H1 (cell line): ENCODE measurements around the gene AGPAT3. TPM values are rescaled to one million over a fixed set of nuclear protein-coding genes. Genes with fewer than 3 reads are reported as not detected.

Experiments
- CTCF ChIA-PET: fragments of 300-600 bp; sonication (Branson Sonifier 250); formaldehyde crosslinking; loops from one replicate; lab custom pipeline; 2021; ENCODE audit not compliant: partially characterized antibody; lab: Charles Lee
- POLR2A ChIA-PET: fragments of 300-600 bp; sonication (Branson Sonifier 250); formaldehyde crosslinking; loops from one replicate; lab custom pipeline; 2021; ENCODE audit warnings: inconsistent platforms; ENCODE audit not compliant: partially characterized antibody; lab: Charles Lee
- DNase-seq, 2 experiments: peaks; one replicate each; pipeline versions ENCODE4 v3.0.0 to v3.0.0-alpha.2; 2010 to 2022; ENCODE audit warnings: low spot score in 2 of 2, low read depth in 1 of 2, mixed read lengths in 1 of 2
- FAIRE-seq: peaks from 2 replicates; lab custom pipeline; 2011; peaks lifted over from hg19 to GRCh38; lab: Jason Lieb, UNC
- H2AFZ ChIP-seq: 2 replicates; pipeline ENCODE4 v1.8.1; 2012; ENCODE audit warnings: low read length, inconsistent platforms
- H2AK5ac ChIP-seq: 2 replicates; pipeline ENCODE4 v1.6.1; 2013; ENCODE audit warnings: low read depth, low read length
- H2BK120ac ChIP-seq: replicated peaks from 2 replicates; pipeline ENCODE3; 2013; ENCODE audit warnings: low read depth, low read length, inconsistent platforms
- H2BK12ac ChIP-seq: 2 replicates; pipeline ENCODE4 v1.6.1; 2013; ENCODE audit warnings: low read depth, low read length
- H2BK15ac ChIP-seq: 2 replicates; pipeline ENCODE4 v1.6.1; 2013; ENCODE audit warnings: low read length
- H2BK20ac ChIP-seq: 2 replicates; pipeline ENCODE4 v1.6.1; 2013; ENCODE audit warnings: low read length
- H2BK5ac ChIP-seq: 2 replicates; pipeline ENCODE4 v1.6.1; 2013; ENCODE audit warnings: low read depth, low read length
- H3K14ac ChIP-seq: 2 replicates; pipeline ENCODE4 v1.6.1; 2013; ENCODE audit warnings: inconsistent platforms; ENCODE audit not compliant: insufficient read length
- H3K18ac ChIP-seq: 2 replicates; pipeline ENCODE4 v1.6.1; 2013; ENCODE audit warnings: low read length; ENCODE audit errors: extremely low read depth
- H3K23ac ChIP-seq: 2 replicates; pipeline ENCODE4 v1.6.1; 2013; ENCODE audit warnings: inconsistent platforms; ENCODE audit not compliant: insufficient read length
- H3K23me2 ChIP-seq: 2 replicates; pipeline ENCODE4 v1.6.1; 2013; ENCODE audit warnings: low read depth, low read length
- H3K27ac ChIP-seq: 2 replicates; pipeline ENCODE4 v1.6.1; 2011; ENCODE audit warnings: low read depth, low read length, inconsistent platforms
- H3K27me3 ChIP-seq, 4 experiments: replicated peaks in 1 of 4; 1 replicate in 1 of 4; 2 replicates in 3 of 4; pipeline versions ENCODE4 v1.6.1 to v1.8.1; 2011 to 2013; ENCODE audit warnings: low read length in 3 of 4, mild to moderate bottlenecking in 3 of 4, inconsistent platforms in 2 of 4, mixed read lengths in 2 of 4, moderate library complexity in 1 of 4; ENCODE audit not compliant: control insufficient read depth in 3 of 4, insufficient read depth in 3 of 4; ENCODE audit errors: extremely low read depth in 1 of 4
- H3K36me3 ChIP-seq, 4 experiments: 2 replicates each; pipeline versions ENCODE4 v1.6.1 to v1.8.1; 2011 to 2013; ENCODE audit warnings: mild to moderate bottlenecking in 4 of 4, low read length in 3 of 4, moderate library complexity in 2 of 4, control low read depth in 1 of 4, inconsistent platforms in 1 of 4; ENCODE audit not compliant: insufficient read depth in 4 of 4, control insufficient read depth in 2 of 4
- H3K4ac ChIP-seq: replicated peaks from 2 replicates; pipeline ENCODE3; 2013; ENCODE audit warnings: low read length, low read depth, mixed read lengths, inconsistent platforms; ENCODE audit not compliant: insufficient read length
- H3K4me1 ChIP-seq, 4 experiments: replicated peaks in 1 of 4; 1 replicate in 1 of 4; 2 replicates in 3 of 4; pipeline versions ENCODE4 v1.6.1 to v1.8.1; 2011 to 2013; ENCODE audit warnings: low read length in 3 of 4, inconsistent platforms in 2 of 4, mixed read lengths in 1 of 4; ENCODE audit not compliant: insufficient read depth in 4 of 4, control insufficient read depth in 3 of 4
- H3K4me2 ChIP-seq, 2 experiments: 2 replicates each; pipeline versions ENCODE4 v1.6.1 to v1.8.1; 2011 to 2013; ENCODE audit warnings: low read depth in 2 of 2, low read length in 2 of 2, control low read depth in 1 of 2, inconsistent platforms in 1 of 2, mild to moderate bottlenecking in 1 of 2; ENCODE audit not compliant: insufficient read depth in 1 of 2
- H3K4me3 ChIP-seq, 4 experiments: fragments of 200-600, 300-600 bp in 1 of 4; sonication (generic), shearing (Covaris generic), sonication (Bioruptor Twin) in 1 of 4; 2 replicates each; pipeline versions ENCODE4 v1.5.1 to v1.8.1; 2011 to 2016; ENCODE audit warnings: low read length in 4 of 4, low read depth in 3 of 4, control low read depth in 2 of 4, inconsistent platforms in 2 of 4, mild to moderate bottlenecking in 2 of 4, mixed read lengths in 1 of 4, moderate library complexity in 1 of 4; ENCODE audit not compliant: insufficient read depth in 2 of 4; ENCODE audit errors: extremely low read depth in 1 of 4
- H3K56ac ChIP-seq: replicated peaks from 2 replicates; pipeline ENCODE3; 2013; ENCODE audit warnings: low read depth, mild to moderate bottlenecking, mixed read lengths, low read length, inconsistent platforms; ENCODE audit not compliant: insufficient read length
- H3K79me1 ChIP-seq: 2 replicates; pipeline ENCODE4 v1.6.1; 2013; ENCODE audit warnings: low read depth, low read length, control low read depth
- H3K79me2 ChIP-seq, 2 experiments: 2 replicates each; pipeline versions ENCODE4 v1.6.1 to v1.8.1; 2012 to 2013; ENCODE audit warnings: low read length in 2 of 2, mild to moderate bottlenecking in 2 of 2, inconsistent platforms in 1 of 2; ENCODE audit not compliant: insufficient read depth in 2 of 2, control insufficient read depth in 1 of 2
- H3K9ac ChIP-seq, 4 experiments: replicated peaks in 1 of 4; 1 replicate in 1 of 4; 2 replicates in 3 of 4; pipeline versions ENCODE4 v1.6.1 to v1.8.1; 2011 to 2013; ENCODE audit warnings: low read depth in 3 of 4, low read length in 3 of 4, control low read depth in 2 of 4, mild to moderate bottlenecking in 2 of 4, moderate library complexity in 2 of 4, inconsistent platforms in 1 of 4; ENCODE audit errors: extremely low read depth in 1 of 4
- H3K9me3 ChIP-seq, 2 experiments: 2 replicates each; pipeline versions ENCODE4 v1.6.1 to v1.8.1; 2012 to 2013; ENCODE audit warnings: mild to moderate bottlenecking in 2 of 2, moderate library complexity in 2 of 2, control low read depth in 1 of 2, inconsistent platforms in 1 of 2, low read depth in 1 of 2, low read length in 1 of 2, mixed read lengths in 1 of 2; ENCODE audit not compliant: insufficient read depth in 2 of 2
- H4K20me1 ChIP-seq, 2 experiments: replicated peaks in 1 of 2; 2 replicates each; pipeline versions ENCODE3 to v1.8.1; 2011 to 2013; ENCODE audit warnings: inconsistent platforms in 2 of 2, low read length in 2 of 2, mild to moderate bottlenecking in 1 of 2; ENCODE audit not compliant: insufficient read depth in 2 of 2, control insufficient read depth in 1 of 2
- H4K5ac ChIP-seq: 2 replicates; pipeline ENCODE4 v1.6.1; 2013; ENCODE audit warnings: low read length, low read depth, mixed read lengths, inconsistent platforms; ENCODE audit not compliant: insufficient read length
- H4K8ac ChIP-seq: 2 replicates; pipeline ENCODE4 v1.8.0; 2013; ENCODE audit warnings: mild to moderate bottlenecking, moderate library complexity, low read length, inconsistent platforms; ENCODE audit not compliant: insufficient read depth; ENCODE audit errors: extremely low read depth
- H4K91ac ChIP-seq: replicated peaks from 2 replicates; pipeline ENCODE3; 2013; ENCODE audit warnings: low read length, mixed read lengths, inconsistent platforms; ENCODE audit not compliant: insufficient read length
- HDAC2 ChIP-seq, 2 experiments: fragments of 300-600 bp in 1 of 2; sonication (generic) in 1 of 2; IDR thresholded peaks; 2 replicates each; pipeline ENCODE4 v1.6.1; 2011 to 2012; ENCODE audit warnings: low read depth in 2 of 2, low read length in 2 of 2, mild to moderate bottlenecking in 2 of 2, moderate library complexity in 2 of 2, borderline replicate concordance in 1 of 2, inconsistent platforms in 1 of 2
- JUN ChIP-seq: IDR thresholded peaks from 2 replicates; pipeline ENCODE4 v1.6.1; 2011; ENCODE audit warnings: low read depth, mild to moderate bottlenecking, improper control_type of control experiment, low read length
- POU5F1 ChIP-seq: IDR thresholded peaks from 2 replicates; pipeline ENCODE4 v1.6.1; 2011; ENCODE audit warnings: low read depth, mild to moderate bottlenecking, low read length, moderate library complexity
- SP2 ChIP-seq: IDR thresholded peaks from 2 replicates; pipeline ENCODE4 v1.6.1; 2012; ENCODE audit warnings: mild to moderate bottlenecking, low read length, inconsistent platforms
- SP4 ChIP-seq: IDR thresholded peaks from 2 replicates; pipeline ENCODE4 v1.6.1; 2012; ENCODE audit warnings: low read length, inconsistent platforms
- TAF7 ChIP-seq: optimal IDR thresholded peaks from 2 replicates; pipeline ENCODE3; 2011; ENCODE audit warnings: low read depth, mild to moderate bottlenecking, inconsistent platforms, low read length, moderate library complexity, borderline replicate concordance
- WGBS, 2 experiments: shearing (Covaris generic) in 1 of 2; methylation state at CpG; one replicate each; pipeline versions ENCODE4 v1.1.6 to v1.1.7; 2013 to 2015; ENCODE audit warnings: low lambda C conversion rate in 2 of 2, mixed read lengths in 2 of 2, inconsistent platforms in 1 of 2, low coverage in 1 of 2, missing lambda C conversion rate in 1 of 2; ENCODE audit not compliant: insufficient replicate concordance in 2 of 2, insufficient coverage in 1 of 2, insufficient read length in 1 of 2; ENCODE audit errors: extremely low coverage in 1 of 2, missing lambda C conversion rate in 1 of 2; 5-methylcytosine and 5-hydroxymethylcytosine counted together
- polyA plus RNA-seq, 7 experiments: library from polyadenylated mRNA; depleted of rRNA in 3 of 7; stranded (reverse) in 5 of 7; unstranded in 2 of 7; fragments of >200 nt in 5 of 7; fragments of 200-250 nt in 2 of 7; gene quantifications; 1 replicate in 5 of 7; 2 replicates in 1 of 7; 4 replicates in 1 of 7; pipeline versions ENCODE4 v1.2.1 to v1.2.3, GENCODE V29; 2011 to 2013; ENCODE audit warnings: missing spikeins in 2 of 7, mixed read lengths in 2 of 7
- total RNA-seq: library from RNA; stranded (reverse); fragmentation: NEBNext Ultra II Directional; extraction: Animal tissue kit (Norgen Biotek cat#: 25700); gene quantifications from 2 replicates; pipeline ENCODE4 v1.2.1, GENCODE V29; 2021
- TF ChIP-seq, protein P1 (sequence below): IDR thresholded peaks from 2 replicates; pipeline ENCODE4 v1.6.1; 2011; ENCODE audit warnings: low read depth, mild to moderate bottlenecking, low read length; ENCODE audit not compliant: insufficient read depth

Gene AGPAT3
- total and polyA plus RNA-seq, 2 of the 8 experiments (the other 6 are each of a cell fraction or from before 2014, with no cell fraction given) = 5.8 to 7.3 TPM

- CTCF ChIA-PET = interaction anchor here (0.9 to 1.6 kb wide), 3 partner anchors 8 to 64 kb away, joined by 3 to 5 read pairs (median 3); no protein-coding TSS in a partner anchor
Measured at GRCh38 chr21:43877936-43878575, 13.0 kb downstream of the AGPAT3 start.

More at GRCh38 chr21:43877936-43878575, 13.0 kb downstream of the AGPAT3 start:
- Histone ChIP-seq H2BK15ac (no peak overlapping the region), H2BK5ac (no peak overlapping the region), H2BK20ac (no peak overlapping the region), H4K20me1 (no peaks in the 10 kb centered on the region), H3K23me2 (no peaks in the 10 kb centered on the region), H2AFZ (no peak overlapping the region), H3K18ac (no peak overlapping the region), H3K79me2 (no peaks in the 10 kb centered on the region), H3K27ac (no peak overlapping the region), H3K79me1 (no peaks in the 10 kb centered on the region), H3K9ac (no peak overlapping the region), H3K27me3 (no peaks in the 10 kb centered on the region), H3K14ac (no peak overlapping the region), H2BK12ac (no peak overlapping the region), H2AK5ac (no peak overlapping the region), H3K4ac (no peak overlapping the region), H3K9me3 (no peaks in the 10 kb centered on the region), H3K36me3 (no peaks in the 10 kb centered on the region), H2BK120ac (no peak overlapping the region), H4K91ac (no peak overlapping the region)
- DNase-seq = no peak
- WGBS, 2 experiments = 93% methylated on average over 25 of the region's 25 CpGs; no CpG with 5 or more reads in 1 of the 2 experiments
- TF ChIP-seq JUN (no peak), POU5F1 (no peak), SP2 (no peak), SP4 (no peak), TAF7 (no peak), HDAC2 (IDR thresholded peaks at IDR 0.05; ENCODE audit: borderline replicate concordance in 1 of 2, low read depth in 2 of 2, low read length in 2 of 2) (no peak)
- TF ChIP-seq, protein P1, sequence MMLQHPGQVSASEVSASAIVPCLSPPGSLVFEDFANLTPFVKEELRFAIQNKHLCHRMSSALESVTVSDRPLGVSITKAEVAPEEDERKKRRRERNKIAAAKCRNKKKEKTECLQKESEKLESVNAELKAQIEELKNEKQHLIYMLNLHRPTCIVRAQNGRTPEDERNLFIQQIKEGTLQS = no peak
- TF ChIP-seq, all 59 proteins: peak for 0
- no peak overlapping the region for H3K4me3 ChIP-seq
- peaks cover 0 to 5% (median 1%) of the 10 kb centered on the region in 4 experiments; a peak in 2 of 7 replicates for H3K4me1 ChIP-seq
- no peak overlapping the region for H3K23ac ChIP-seq
- H3K4me2 ChIP-seq = no peak overlapping the region
- POLR2A ChIA-PET = no interaction called here
- no peak overlapping the region for H3K56ac ChIP-seq
- no peak overlapping the region for H4K8ac ChIP-seq
- H4K5ac ChIP-seq = no peak overlapping the region
- no peak for FAIRE-seq
